Breast epithelium (tissue), 3 donors: ENCODE data around the gene BACH2.

Experiments used
- CTCF ChIP-seq, 3 donors: fragments of 450-650 bp; IDR thresholded peaks; one replicate each; pipeline ENCODE4 v1.5.1; 2016 to 2017; ENCODE audit warnings: antibody characterized with exemption in 3 of 3, mild to moderate bottlenecking in 3 of 3, moderate library complexity in 3 of 3
- POLR2A ChIP-seq: fragments of 450-650 bp; IDR thresholded peaks from one replicate; pipeline ENCODE4 v1.6.1; 2016; ENCODE audit warnings: antibody characterized with exemption, mild to moderate bottlenecking, moderate library complexity

- no peak for TF ChIP-seq CTCF (IDR thresholded peaks at IDR 0.05)
- TF ChIP-seq POLR2A: no peak
Observed at GRCh38 chr6:89921197-89921596, 375.4 kb downstream of the BACH2 start.
